ENCODE data around the gene TUBGCP3. TPM values are rescaled to one million over a fixed set of nuclear protein-coding genes. Genes with fewer than 3 reads are reported as not detected.

The TUBGCP3 gene
- total RNA-seq, 1 experiment from 2014 or later, result 37.3 TPM

GRCh38 chr13:112586334-112586960 is 1.5 kb downstream of the TUBGCP3 start:
- H3K9ac ChIP-seq (ENCODE audit: extremely low read depth, insufficient read length, low read length), result no peak overlapping the region
- H4K91ac ChIP-seq (ENCODE audit: insufficient read length, low read depth, low read length), result no peak overlapping the region
- no peak overlapping the region for H4K8ac ChIP-seq (replicated peaks; ENCODE audit: insufficient read length, low read depth, low read length)
- no peak overlapping the region for H2BK120ac ChIP-seq (ENCODE audit: low read depth, low read length, poor library complexity, severe bottlenecking)
- no peak for TF ChIP-seq CTCF (conservative IDR thresholded peaks at IDR 0.05)
- H3K14ac ChIP-seq (ENCODE audit: insufficient read depth, low read length), result no peak overlapping the region
- no peak overlapping the region for H3T11ph ChIP-seq (ENCODE audit: low read length)
- H2AFZ ChIP-seq (ENCODE audit: low read length), result no peak overlapping the region
- H3K79me2 ChIP-seq (ENCODE audit: insufficient read depth, low read length), result peaks cover 11% of the 10 kb centered on the region; the same call in 1 of the 2 replicates
- peaks cover 13% of the 10 kb centered on the region for H3K23me2 ChIP-seq (ENCODE audit: insufficient read length, low read depth, low read length, poor library complexity, severe bottlenecking)
- no peak for DNase-seq
- no peak overlapping the region for H3K27ac Mint-ChIP-seq
- H2BK15ac ChIP-seq (ENCODE audit: low read depth, low read length), result no peak overlapping the region
- no peaks in the 10 kb centered on the region for H3K79me1 ChIP-seq (ENCODE audit: insufficient read depth, low read depth, low read length, poor library complexity, severe bottlenecking)
- no peak overlapping the region for H2BK20ac ChIP-seq (ENCODE audit: low read depth, low read length, poor library complexity, severe bottlenecking)
- H3K36me3 Mint-ChIP-seq (ENCODE audit: insufficient read depth in 1 of 3, low read depth in 3 of 3), result peaks cover 3 to 15% (median 5%) of the 10 kb centered on the region in 3 experiments
- no peak overlapping the region for H2BK5ac ChIP-seq (ENCODE audit: insufficient read length, low read length)
- no peak overlapping the region for H3K27ac ChIP-seq (ENCODE audit: insufficient read length, low read depth, low read length)
- H3K27me3 Mint-ChIP-seq (ENCODE audit: low read depth), result peaks cover 25% of the 10 kb centered on the region
- WGBS (ENCODE audit: extremely low coverage, insufficient read length, low lambda C conversion rate), result no CpG with 5 or more reads among the region's 6 CpGs
- H3K9me3 Mint-ChIP-seq, result no peaks in the 10 kb centered on the region; a peak in 1 of 5 replicates
- H4K5ac ChIP-seq (ENCODE audit: insufficient read length, low read depth, low read length), result no peak overlapping the region
- peaks cover 19 to 21% of the 10 kb centered on the region in 2 experiments for H3K4me1 Mint-ChIP-seq
- H2BK12ac ChIP-seq (ENCODE audit: insufficient read length, low read depth, low read length), result no peak overlapping the region
- H3K27me3 ChIP-seq (ENCODE audit: insufficient read depth, low read length), result no peaks in the 10 kb centered on the region
- H3K4me1 ChIP-seq (ENCODE audit: insufficient read depth, low read length), result no peaks in the 10 kb centered on the region
- no peak overlapping the region for H3K18ac ChIP-seq (ENCODE audit: insufficient read length, low read depth, low read length)
- no peak overlapping the region for H3K56ac ChIP-seq (ENCODE audit: insufficient read length, low read depth, low read length)
- peak overlapping the region; percentile 93 to 94 for H3K4me3 Mint-ChIP-seq
- H3K4ac ChIP-seq (ENCODE audit: low read depth, low read length), result no peak overlapping the region
- no peak overlapping the region for H2AK5ac ChIP-seq (ENCODE audit: insufficient read length, low read length)
- no peaks in the 10 kb centered on the region for H4K20me1 ChIP-seq (ENCODE audit: control insufficient read depth, insufficient read depth, insufficient read length)
- no peaks in the 10 kb centered on the region for H3K9me3 ChIP-seq (ENCODE audit: control insufficient read depth, low read depth, low read length)
- H3K4me2 ChIP-seq (ENCODE audit: insufficient read depth, insufficient read length, low read length), result peak overlapping the region; percentile 86
- no peak overlapping the region for H3K23ac ChIP-seq (ENCODE audit: insufficient read length, low read depth, low read length)

Measured in H9 (cell line).